ENCODE measurements around the gene MEOX1.

The MEOX1 gene

DNA sequence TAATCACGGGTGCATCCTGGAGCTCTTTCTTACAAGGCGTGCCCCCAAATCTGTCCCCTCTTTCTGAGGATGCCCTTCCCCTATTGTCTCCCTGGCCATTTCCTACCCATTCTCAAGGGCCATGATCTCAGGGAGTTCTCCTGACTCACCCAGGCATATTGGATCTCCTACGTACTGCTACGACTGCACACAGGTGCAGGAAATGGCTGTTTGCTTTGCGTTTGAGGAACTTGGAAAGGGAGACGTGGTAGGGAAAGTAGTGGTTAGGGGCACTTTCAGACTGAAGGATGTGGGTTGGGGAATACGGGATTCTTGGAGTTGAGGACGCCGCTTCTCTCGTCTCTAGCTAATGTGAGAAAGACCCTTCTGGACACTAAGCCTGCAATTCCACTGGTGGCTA lies 18.7 kb upstream of the MEOX1 start:
- no peak for DNase-seq (ENCODE audit: low read depth in 2 of 3, low spot score in 1 of 3)

- no peak for DNase-seq (ENCODE audit: low read depth in 2 of 3, low spot score in 1 of 3)
These were observed 18.2 kb upstream of the MEOX1 start for GRCh38 chr17:43679911-43680310.

- no peak for DNase-seq (ENCODE audit: low read depth in 2 of 3, low spot score in 1 of 3)
These were observed 17.7 kb upstream of the MEOX1 start for GRCh38 chr17:43679401-43679800.

DNA sequence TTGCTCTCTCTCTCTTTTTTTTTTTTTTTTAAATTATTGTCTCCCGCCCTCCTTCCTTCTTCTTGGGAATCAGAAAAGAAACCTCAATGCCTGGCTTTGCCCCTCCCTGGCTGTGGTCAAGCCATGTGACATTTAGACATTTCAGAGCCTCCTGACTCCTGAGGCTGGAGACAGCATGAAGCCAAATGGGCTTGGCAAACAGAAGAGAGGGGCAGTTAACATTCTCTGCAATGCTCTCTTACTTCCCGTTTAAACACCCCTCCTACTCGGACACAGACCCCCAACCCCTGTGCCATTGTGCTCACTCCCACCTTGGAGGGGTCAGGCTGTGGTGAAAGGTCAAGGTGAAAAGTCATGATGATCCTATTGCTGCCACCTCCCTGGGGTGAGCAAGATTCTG lies 14.7 kb upstream of the MEOX1 start:
- no peak for DNase-seq (ENCODE audit: low read depth in 2 of 3, low spot score in 1 of 3)

DNA sequence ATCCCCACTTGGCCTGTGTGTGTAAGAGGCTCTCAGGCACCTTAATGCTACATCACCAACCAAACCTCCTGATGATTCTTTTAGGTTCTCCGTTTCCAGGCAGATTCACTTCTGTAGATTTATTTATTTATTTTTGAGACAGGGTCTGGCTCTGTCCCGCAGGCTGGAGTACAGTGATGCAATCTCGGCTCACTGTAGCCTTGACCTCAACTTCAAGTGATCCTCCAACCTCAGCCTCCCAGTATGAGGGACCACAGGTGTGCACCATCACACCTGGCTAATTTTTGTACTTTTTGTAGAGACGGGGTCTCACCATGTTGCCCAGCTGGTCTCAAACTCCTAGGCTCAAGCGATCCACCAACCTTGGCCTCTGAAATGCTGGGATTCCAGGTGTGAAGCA lies 12.7 kb upstream of the MEOX1 start:
- DNase-seq (ENCODE audit: low read depth in 2 of 3, low spot score in 1 of 3), result no peak

GRCh38 chr17:43673516-43674323 lies 12.0 kb upstream of the MEOX1 start:
- peak; percentile 62 to 87 (median 66) for DNase-seq (ENCODE audit: low read depth in 2 of 3, low spot score in 1 of 3)

DNA sequence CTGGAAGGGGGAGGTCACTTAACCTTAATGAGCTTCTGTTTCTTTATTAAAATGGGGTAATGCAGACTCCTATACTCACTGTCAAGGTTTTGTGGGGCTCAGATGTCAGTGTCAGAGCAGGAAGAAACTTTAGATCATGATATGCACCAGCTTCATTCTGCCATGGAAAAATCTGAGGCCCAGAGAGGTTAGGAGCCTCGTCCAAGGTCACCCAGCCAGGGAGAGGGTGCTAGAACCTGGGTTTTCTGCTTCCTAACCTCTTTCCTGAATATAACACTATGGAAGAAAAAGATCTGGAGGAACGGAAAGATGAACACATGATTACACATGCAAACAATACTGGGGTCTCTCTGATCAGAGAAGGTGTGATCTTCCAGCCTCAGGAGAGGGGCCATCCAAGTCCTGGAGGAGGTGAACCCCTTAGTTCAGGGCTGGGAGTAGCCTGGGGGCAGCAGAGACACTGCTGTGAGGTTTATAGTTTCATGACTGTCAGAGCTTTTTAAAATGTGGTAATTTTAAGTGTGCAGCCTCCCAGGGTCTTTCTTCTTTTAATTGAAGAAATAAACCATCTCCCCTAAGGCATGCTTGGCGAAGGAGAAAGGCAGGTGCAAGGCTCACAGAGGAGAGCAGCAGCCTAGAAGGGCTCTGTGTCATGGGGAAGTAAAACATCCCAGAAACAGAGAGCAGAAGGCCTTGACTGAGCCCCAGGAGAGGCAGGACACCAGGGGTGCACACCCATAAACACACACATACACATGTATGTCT lies 10.2 kb upstream of the MEOX1 start:
- DNase-seq (ENCODE audit: low read depth in 2 of 3, low spot score in 1 of 3), result no peak

DNA sequence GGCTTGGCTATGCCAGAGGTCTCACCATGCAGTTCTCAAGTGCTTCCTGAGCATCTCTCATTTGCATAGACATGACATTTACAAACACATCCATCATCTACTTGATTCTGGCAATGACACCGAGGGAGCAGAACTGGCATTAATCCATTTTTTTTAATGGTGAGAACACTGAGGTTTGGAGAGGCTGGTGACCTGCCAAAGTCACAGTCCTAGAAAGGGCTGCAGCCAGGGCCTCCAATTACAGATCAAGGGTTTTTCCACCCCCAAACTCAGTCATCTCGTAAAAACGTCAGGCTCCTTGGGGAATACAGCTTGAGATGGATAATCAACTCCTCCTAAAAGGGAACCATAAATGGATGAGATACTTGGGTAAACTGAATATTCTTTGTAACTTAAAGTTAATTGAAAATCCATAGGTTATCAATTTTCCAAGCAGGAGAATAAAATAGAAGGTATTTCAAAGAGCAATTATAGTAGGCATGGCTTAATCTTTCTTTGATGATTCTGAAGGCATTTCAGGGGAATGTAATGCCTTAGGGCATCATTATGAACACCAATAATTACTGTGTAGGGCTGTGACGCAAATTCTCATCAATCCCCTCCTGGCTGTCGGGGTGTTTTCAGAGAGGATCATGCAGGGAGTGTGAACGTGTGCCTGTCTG lies 9.4 kb upstream of the MEOX1 start:
- no peak for DNase-seq (ENCODE audit: low read depth in 2 of 3, low spot score in 1 of 3)

DNA sequence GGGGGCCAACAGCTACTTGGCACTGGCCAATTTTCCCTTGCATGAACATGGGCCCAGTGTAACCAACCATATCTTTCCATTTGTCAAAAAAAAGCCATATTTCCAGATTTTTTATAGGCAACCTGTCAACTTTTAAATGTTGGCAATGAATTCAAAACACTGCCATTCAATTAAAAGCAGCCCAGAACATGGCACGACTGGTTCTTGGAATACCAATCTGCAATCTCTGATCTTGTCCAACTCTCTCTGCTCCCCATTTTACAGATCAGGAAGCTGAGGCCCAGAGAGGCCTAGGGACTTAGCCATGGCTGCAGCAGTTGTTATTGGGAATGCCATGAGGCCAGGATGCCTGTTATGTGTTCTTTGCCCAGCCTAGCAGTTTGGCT lies 8.9 kb upstream of the MEOX1 start:
- DNase-seq (ENCODE audit: low read depth in 2 of 3, low spot score in 1 of 3), result no peak

GRCh38 chr17:43669971-43670644 lies 8.4 kb upstream of the MEOX1 start:
- no peak for DNase-seq (ENCODE audit: low read depth in 2 of 3, low spot score in 1 of 3)

GRCh38 chr17:43667947-43668348 lies 6.2 kb upstream of the MEOX1 start:
- no peak for DNase-seq (ENCODE audit: low read depth in 2 of 3, low spot score in 1 of 3)

DNA sequence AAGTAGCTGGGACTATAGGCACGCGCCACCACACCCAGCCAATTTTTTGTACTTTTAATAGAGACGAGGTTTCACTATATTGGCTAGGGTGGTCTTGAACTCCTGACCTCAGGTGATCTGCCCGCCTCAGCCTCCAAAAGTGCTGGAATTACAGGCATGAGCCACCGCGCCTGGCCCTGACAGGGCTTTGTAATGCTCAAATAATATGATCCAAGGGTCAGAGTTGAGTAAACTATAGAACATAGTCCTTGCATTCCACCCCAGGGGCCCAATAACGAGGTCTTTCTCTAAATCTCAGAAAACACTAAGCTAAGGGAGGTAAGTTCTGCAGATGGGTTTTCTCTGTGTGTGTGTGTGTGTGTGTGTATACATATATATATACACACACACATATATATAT lies 5.8 kb upstream of the MEOX1 start:
- DNase-seq (ENCODE audit: low read depth in 2 of 3, low spot score in 1 of 3), result no peak

GRCh38 chr17:43665937-43666236 lies 4.2 kb upstream of the MEOX1 start:
- no peak for DNase-seq (ENCODE audit: low read depth in 2 of 3, low spot score in 1 of 3)

DNA sequence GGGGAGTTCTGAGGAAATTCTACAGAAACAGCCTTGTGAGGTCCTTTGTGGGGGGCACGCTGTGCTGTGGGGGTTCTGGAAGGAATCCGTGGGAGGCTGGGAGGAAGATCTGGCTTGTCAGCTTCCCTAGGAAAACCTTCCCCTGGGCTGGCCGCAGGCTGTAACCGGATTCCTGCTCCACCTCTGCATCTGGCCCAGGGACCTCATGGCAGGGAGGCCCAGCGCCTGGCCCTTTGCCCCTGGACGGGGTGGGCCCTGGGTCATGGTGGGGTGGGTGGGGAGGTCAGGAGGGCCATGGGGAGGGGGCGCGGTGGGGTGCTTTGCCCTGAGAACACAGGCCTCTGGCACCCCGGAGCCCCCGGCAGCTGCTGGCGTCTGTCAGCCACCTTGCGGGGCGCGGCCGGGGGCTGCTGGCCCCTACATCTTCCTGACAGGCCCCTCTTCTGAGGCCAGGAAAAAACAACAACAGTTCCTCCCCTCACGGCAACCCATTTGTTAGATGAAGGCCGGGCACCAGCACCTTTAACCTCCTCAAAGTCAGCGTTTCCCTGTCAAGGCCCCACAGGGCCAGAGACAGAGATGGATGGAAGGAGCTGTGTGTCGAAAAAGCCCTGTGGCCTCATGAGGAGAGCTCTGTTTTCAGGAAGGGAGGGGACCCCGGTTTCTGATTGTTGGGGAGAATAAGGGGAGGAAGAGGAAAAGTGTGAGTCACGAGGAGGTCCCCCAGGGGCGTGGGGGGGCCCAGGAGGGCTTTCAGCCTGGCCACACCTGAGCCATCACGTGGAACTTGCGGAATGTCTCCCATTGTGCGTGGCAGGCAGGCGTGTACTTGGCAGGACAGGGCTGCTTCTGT lies 3.6 kb upstream of the MEOX1 start:
- no peak for DNase-seq (ENCODE audit: low read depth in 2 of 3, low spot score in 1 of 3)

DNA sequence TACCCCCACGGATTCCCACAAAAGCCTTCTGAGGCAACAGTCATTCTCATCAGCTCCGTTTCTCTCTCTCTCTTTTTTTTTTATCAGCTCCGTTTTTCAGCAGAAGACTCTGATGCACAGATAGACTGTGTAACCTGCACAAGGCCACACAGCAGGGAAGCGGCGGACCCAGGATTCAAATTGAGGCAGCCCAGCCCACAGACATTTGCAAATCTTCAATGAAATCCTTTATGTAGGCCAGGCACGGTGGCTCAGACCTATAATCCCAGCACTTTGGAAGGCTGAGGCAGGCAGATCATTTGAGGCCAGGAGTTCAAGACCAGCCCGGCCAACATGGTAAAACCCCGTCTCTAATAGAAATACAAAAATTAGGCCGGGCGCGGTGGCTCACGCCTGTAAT lies 2.4 kb upstream of the MEOX1 start:
- no peak for DNase-seq (ENCODE audit: low read depth in 2 of 3, low spot score in 1 of 3)

DNA sequence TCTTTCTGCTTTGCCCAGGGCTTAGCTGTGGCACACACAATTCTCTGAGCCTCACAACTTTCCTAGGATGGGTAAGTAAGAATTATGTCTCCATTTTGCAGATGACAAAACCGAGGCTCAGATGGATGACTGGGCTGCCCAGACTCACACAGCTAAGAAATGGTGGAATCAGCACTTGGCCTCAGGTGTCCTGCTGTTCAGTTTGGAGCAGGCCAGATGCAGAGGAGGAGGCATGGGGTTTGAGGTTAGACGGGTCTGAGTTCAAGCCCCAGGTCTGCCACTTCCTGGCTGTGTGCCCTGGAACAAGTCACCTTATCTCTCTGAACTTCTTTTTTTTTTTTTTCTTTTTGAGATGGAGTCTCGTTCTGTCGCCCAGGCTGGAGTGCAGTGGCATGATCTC lies 1.7 kb upstream of the MEOX1 start:
- DNase-seq (ENCODE audit: low read depth in 2 of 3, low spot score in 1 of 3), result no peak

- no peak for DNase-seq (ENCODE audit: low read depth in 2 of 3, low spot score in 1 of 3)
These were observed 855 bp upstream of the MEOX1 start for GRCh38 chr17:43662413-43663141.

- no peak for DNase-seq (ENCODE audit: low read depth in 2 of 3, low spot score in 1 of 3)
These were observed 767 bp downstream of the MEOX1 start for GRCh38 chr17:43660816-43661493.

DNA sequence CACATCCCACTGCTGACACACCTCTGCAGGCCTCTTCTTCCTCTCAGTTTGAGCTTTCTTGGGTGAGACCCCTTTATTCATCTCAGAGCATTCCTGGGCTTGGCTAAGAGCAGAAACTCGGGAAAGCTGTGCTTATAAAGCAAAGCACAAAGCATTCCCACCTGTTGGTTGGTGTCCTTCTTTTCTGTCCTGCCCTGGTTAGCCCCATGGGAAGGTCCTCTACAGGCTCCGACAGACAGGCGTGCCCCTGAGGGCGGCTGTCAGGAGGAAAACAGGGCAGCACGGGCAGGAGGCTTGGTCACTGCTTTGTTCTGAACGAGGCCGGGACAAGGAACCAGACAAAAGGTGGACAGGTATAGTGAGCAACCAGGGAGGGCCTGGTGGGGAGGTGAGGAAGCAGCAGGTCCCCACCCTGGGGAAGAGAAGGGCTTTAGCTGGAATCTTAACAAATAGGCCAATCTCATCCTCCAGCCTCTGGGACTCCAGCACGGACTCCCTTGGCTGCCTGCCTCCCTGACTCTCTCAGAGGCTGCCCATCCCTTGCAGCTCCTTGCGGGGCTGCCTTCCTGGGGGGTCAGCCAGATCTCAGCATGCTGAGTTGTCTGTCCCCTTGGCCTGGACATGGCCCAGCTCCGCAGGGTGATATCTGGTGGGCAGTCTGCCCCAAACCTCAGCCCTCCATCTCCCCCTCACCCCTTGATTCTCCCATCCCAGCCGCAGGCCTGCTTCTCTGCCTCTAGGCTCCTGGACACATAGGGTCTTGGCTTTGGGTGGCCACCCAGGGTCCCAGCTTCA lies 1.7 kb downstream of the MEOX1 start:
- DNase-seq (ENCODE audit: low read depth in 2 of 3, low spot score in 1 of 3), result no peak

Data from stimulated activated CD4-positive, alpha-beta T cell treated with anti-CD3 and anti-CD28 coated beads, Interleukin-12 subunit alpha, Interleukin-12 subunit beta, amount 100 ng/mL, for 48 hours (primary cell).